PC-3 (cell line): ENCODE results near the gene LIPA. TPM values are rescaled to one million over a fixed set of nuclear protein-coding genes. Genes with fewer than 3 reads are reported as not detected.
A peak's percentile ranks its signal among the peaks of the same experiment; 100 is the strongest.
"Not testable (repeated sequence)": the region's sequence is repeated elsewhere in the genome, so short reads cannot be mapped to it uniquely, and the experiment has no call there.

Experiments used
- ATAC-seq: fragments of 200-7000 bp; cut with Tn5 transposase; 2 replicates; pipeline ENCODE4 v1.9.1; 2020; ENCODE audit warnings: mild to moderate bottlenecking, moderate library complexity
- BruUV-seq: library from RNA; stranded (reverse); fragments of 400-500 nt; replicated peaks from 2 replicates; lab custom pipeline; 2021; lab: Mats Ljungman, UMichigan
- CTCF ChIA-PET: fragments of 300-600 bp; sonication (Branson Sonifier 250); formaldehyde crosslinking; loops from one replicate; lab custom pipeline; 2022; ENCODE audit warnings: antibody characterized with exemption; lab: Charles Lee
- POLR2A ChIA-PET: fragments of 300-600 bp; sonication (Branson Sonifier 250); formaldehyde crosslinking; loops from one replicate; lab custom pipeline; 2022; ENCODE audit warnings: antibody characterized with exemption; ENCODE audit not compliant: unreplicated experiment; lab: Charles Lee
- DNase-seq: peaks from one replicate; pipeline ENCODE4 v3.0.0-alpha.2; 2015
- H2AFZ ChIP-seq: fragments of 300-600 bp; sonication (generic); 2 replicates; pipeline ENCODE4 v1.6.0; 2016; ENCODE audit warnings: antibody characterized with exemption, low read length
- H3F3A ChIP-seq: fragments of 300-600 bp; sonication (generic); one replicate; pipeline ENCODE4 v1.6.0; 2017; ENCODE audit warnings: antibody characterized with exemption, low read length, control low read depth, mild to moderate bottlenecking; ENCODE audit not compliant: unreplicated experiment
- H3K27ac ChIP-seq: fragments of 300-600 bp; sonication (generic); 2 replicates; pipeline ENCODE4 v1.5.1; 2016; ENCODE audit warnings: mild to moderate bottlenecking, low read length
- H3K27me3 ChIP-seq: fragments of 300-600 bp; sonication (generic); 2 replicates; pipeline ENCODE4 v1.6.1; 2016; ENCODE audit warnings: low read length, mixed read lengths
- H3K36me3 ChIP-seq: fragments of 300-600 bp; sonication (generic); 2 replicates; pipeline ENCODE4 v1.6.1; 2016; ENCODE audit warnings: low read depth, mixed run types, low read length, mixed read lengths
- H3K4me1 ChIP-seq: fragments of 300-600 bp; sonication (generic); 2 replicates; pipeline ENCODE4 v1.5.1; 2016; ENCODE audit warnings: low read length; ENCODE audit not compliant: insufficient read depth
- H3K4me2 ChIP-seq: fragments of 300-600 bp; sonication (generic); 2 replicates; pipeline ENCODE4 v1.6.0; 2016; ENCODE audit warnings: low read length
- H3K4me3 ChIP-seq: fragments of 300-600 bp; sonication (generic); 2 replicates; pipeline ENCODE4 v1.5.1; 2016; ENCODE audit warnings: mild to moderate bottlenecking, low read length, mixed read lengths
- H3K79me2 ChIP-seq: fragments of 300-600 bp; sonication (generic); 2 replicates; pipeline ENCODE4 v1.6.1; 2017; ENCODE audit warnings: low read length, mixed read lengths
- H3K9ac ChIP-seq: fragments of 300-600 bp; sonication (generic); 2 replicates; pipeline ENCODE4 v1.6.0; 2016; ENCODE audit warnings: mild to moderate bottlenecking, low read length
- H3K9me2 ChIP-seq: fragments of 300-600 bp; sonication (generic); replicated peaks from 2 replicates; pipeline ENCODE4 v1.6.1; 2016; ENCODE audit warnings: mixed run types, low read length, mixed read lengths
- H3K9me3 ChIP-seq: fragments of 300-600 bp; sonication (generic); 2 replicates; pipeline ENCODE4 v1.6.1; 2016; ENCODE audit warnings: low read length, mixed read lengths
- H4K20me1 ChIP-seq: fragments of 300-600 bp; sonication (generic); 2 replicates; pipeline ENCODE4 v1.6.1; 2016; ENCODE audit warnings: low read length, mixed read lengths
- CTCF ChIP-seq: fragments of 300-600 bp; sonication (generic); conservative IDR thresholded peaks from 2 replicates; pipeline ENCODE4 v1.5.1; 2017; ENCODE audit warnings: antibody characterized with exemption, low read depth, mild to moderate bottlenecking, low read length
- EZH2 ChIP-seq: fragments of 300-600 bp; sonication (generic); IDR thresholded peaks from one replicate; pipeline ENCODE4 v1.6.1; 2017; ENCODE audit warnings: antibody characterized with exemption, mild to moderate bottlenecking, low read length; ENCODE audit not compliant: unreplicated experiment
- EZH2phosphoT487 ChIP-seq: fragments of 300-600 bp; sonication (generic); IDR thresholded peaks from 2 replicates; pipeline ENCODE4 v1.6.1; 2018; ENCODE audit warnings: mild to moderate bottlenecking, antibody characterized with exemption, low read length, borderline replicate concordance
- intact Hi-C: fragments of 100-400 bp; cut with micrococcal nuclease; formaldehyde crosslinking; loops from 2 replicates; pipeline ENCODE4 v1.9.0; 2023
- total RNA-seq: library from RNA; depleted of rRNA; stranded (reverse); fragments of >200 nt; gene quantifications from 2 replicates; pipeline ENCODE4 v1.2.3, GENCODE V29; 2014

Gene LIPA
- total RNA-seq, 1 experiment from 2014 or later = 55.7 TPM

GRCh38 chr10:89250865-89251408, 638 bp downstream of the LIPA start:
- BruUV-seq = TSS peak; percentile 56
- intact Hi-C loops = loop anchor here (10.0 kb wide), 1 partner anchor 314 kb away; no protein-coding TSS in a partner anchor
- CTCF ChIA-PET = interaction anchor here (1.3 kb wide), 1 partner anchor 119 kb away, joined by 3 read pairs; no protein-coding TSS in a partner anchor
- Histone ChIP-seq H3K4me1 (peaks cover 5% of the 10 kb centered on the region; the same call in 1 of the 2 replicates), H3K9me3 (no peaks in the 10 kb centered on the region), H3K36me3 (no peaks in the 10 kb centered on the region), H3K4me2 (peak overlapping the region; percentile 95), H3K27ac (no peak overlapping the region; the same call in 1 of the 2 replicates), H3K9me2 (no peaks in the 10 kb centered on the region), H2AFZ (peak overlapping the region; percentile 96), H4K20me1 (no peaks in the 10 kb centered on the region), H3K4me3 (peak overlapping the region; percentile 88), H3K27me3 (no peaks in the 10 kb centered on the region), H3K9ac (peak overlapping the region; percentile 75), H3K79me2 (peaks cover 30% of the 10 kb centered on the region), H3F3A (no peaks in the 10 kb centered on the region)
- POLR2A ChIA-PET = interaction anchor here (0.6 kb wide), 1 partner anchor 52 kb away, joined by 3 read pairs; no protein-coding TSS in a partner anchor
- ATAC-seq = no peak
- no peak for TF ChIP-seq CTCF
- no peak for TF ChIP-seq EZH2
- TF ChIP-seq EZH2phosphoT487 = no peak
- no peak for DNase-seq

GRCh38 chr10:89248990-89249389, 2.6 kb downstream of the LIPA start:
- Histone ChIP-seq H3F3A (no peaks in the 10 kb centered on the region), H3K9me2 (no peaks in the 10 kb centered on the region), H3K4me2 (peak overlapping the region; percentile 48; the same call in 1 of the 2 replicates), H3K4me1 (peaks cover 5% of the 10 kb centered on the region; the same call in 1 of the 2 replicates), H3K4me3 (no peak overlapping the region), H3K36me3 (0 out of 2 replicates have a peak, but pooled peaks cover 2% of the 10 kb centered on the region), H4K20me1 (no peaks in the 10 kb centered on the region), H3K27ac (no peak overlapping the region), H2AFZ (no peak overlapping the region), H3K27me3 (no peaks in the 10 kb centered on the region), H3K79me2 (peaks cover 30% of the 10 kb centered on the region), H3K9ac (no peak overlapping the region), H3K9me3 (no peaks in the 10 kb centered on the region)
- no TSS peak for BruUV-seq
- ChIA-PET POLR2A (no interaction called here), CTCF (interaction anchor here (0.6 kb wide), 1 partner anchor 78 kb away, joined by 3 read pairs; no protein-coding TSS in a partner anchor)
- intact Hi-C loops = no loop called here
- ATAC-seq (no peak), DNase-seq (no peak)
- TF ChIP-seq EZH2phosphoT487 = no peak

- H3K9ac ChIP-seq, H3F3A ChIP-seq, H3K4me2 ChIP-seq, H3K4me3 ChIP-seq, H2AFZ ChIP-seq, H3K9me2 ChIP-seq, H3K27ac ChIP-seq, DNase-seq, intact Hi-C loops, BruUV-seq, H4K20me1 ChIP-seq, H3K9me3 ChIP-seq, CTCF ChIA-PET, H3K4me1 ChIP-seq, ATAC-seq, H3K36me3 ChIP-seq, H3K27me3 ChIP-seq, POLR2A ChIA-PET: not testable (repeated sequence)
- H3K79me2 ChIP-seq = peaks cover 30% of the 10 kb centered on the region
Measured at GRCh38 chr10:89247623-89248022, 4.0 kb downstream of the LIPA start.
